ENCODE results near the gene MRPL36. TPM values are rescaled to one million over a fixed set of nuclear protein-coding genes. Genes with fewer than 3 reads are reported as not detected.

MRPL36 gene
- total and polyA plus RNA-seq, 2 donors (not counting 1 experiment from before 2014, with no cell fraction given), result 47.9 to 54.8 TPM

GRCh38 chr5:1781726-1782384 is 17.8 kb downstream of the MRPL36 start:
- DNase-seq (ENCODE audit: low read depth in 2 of 2), result no peak
- H3K4me2 ChIP-seq (ENCODE audit: extremely low read depth, insufficient read depth, low read length), result no peak overlapping the region
- H2AFZ ChIP-seq (ENCODE audit: low read length), result no peak overlapping the region
- H3K27me3 ChIP-seq (ENCODE audit: control insufficient read depth, insufficient read depth, low read length), result no peaks in the 10 kb centered on the region
- TF ChIP-seq EZH2 (IDR thresholded peaks at IDR 0.05; ENCODE audit: low read length, missing control alignments) (no peak), CTCF (conservative IDR thresholded peaks at IDR 0.05 in 1 of 2, IDR thresholded peaks at IDR 0.05 in 1 of 2; ENCODE audit: low read depth in 1 of 2, low read length in 2 of 2) (no peak)
- no peaks in the 10 kb centered on the region for H4K20me1 ChIP-seq (ENCODE audit: control insufficient read depth, extremely low read depth, insufficient read depth, low read length)
- H3K9ac ChIP-seq (ENCODE audit: insufficient read depth, low read length), result no peak overlapping the region
- H3K27ac ChIP-seq (ENCODE audit: insufficient read depth, low read length), result no peak overlapping the region
- no peak overlapping the region for H3K4me3 ChIP-seq (replicated peaks in 1 of 4; ENCODE audit: control extremely low read depth in 1 of 4, insufficient read depth in 1 of 4, low read depth in 3 of 4, low read length in 4 of 4)
- no peaks in the 10 kb centered on the region for H3K36me3 ChIP-seq (ENCODE audit: control insufficient read depth, insufficient read depth, low read length)
- no peaks in the 10 kb centered on the region for H3K79me2 ChIP-seq (ENCODE audit: control insufficient read depth, insufficient read depth, low read length)
- no peaks in the 10 kb centered on the region for H3K4me1 ChIP-seq (ENCODE audit: control insufficient read depth, extremely low read depth, insufficient read depth, low read length)
- no peaks in the 10 kb centered on the region for H3K9me3 ChIP-seq (ENCODE audit: control insufficient read depth, insufficient read depth, low read depth, low read length)

- no peaks in the 10 kb centered on the region for H3K27me3 ChIP-seq (ENCODE audit: control insufficient read depth, insufficient read depth, low read length)
- no peak overlapping the region for H2AFZ ChIP-seq (ENCODE audit: low read length)
- no peak for DNase-seq (ENCODE audit: low read depth in 2 of 2)
- H3K79me2 ChIP-seq (ENCODE audit: control insufficient read depth, insufficient read depth, low read length), result no peaks in the 10 kb centered on the region
- H3K4me3 ChIP-seq (replicated peaks in 1 of 4; ENCODE audit: control extremely low read depth in 1 of 4, insufficient read depth in 1 of 4, low read depth in 3 of 4, low read length in 4 of 4), result no peak overlapping the region
- no peaks in the 10 kb centered on the region for H3K9me3 ChIP-seq (ENCODE audit: control insufficient read depth, insufficient read depth, low read depth, low read length)
- H3K4me2 ChIP-seq (ENCODE audit: extremely low read depth, insufficient read depth, low read length), result no peak overlapping the region
- no peak overlapping the region for H3K9ac ChIP-seq (ENCODE audit: insufficient read depth, low read length)
- no peak overlapping the region for H3K27ac ChIP-seq (ENCODE audit: insufficient read depth, low read length)
- H3K4me1 ChIP-seq (ENCODE audit: control insufficient read depth, extremely low read depth, insufficient read depth, low read length), result no peaks in the 10 kb centered on the region
- H3K36me3 ChIP-seq (ENCODE audit: control insufficient read depth, insufficient read depth, low read length), result no peaks in the 10 kb centered on the region
- no peaks in the 10 kb centered on the region for H4K20me1 ChIP-seq (ENCODE audit: control insufficient read depth, extremely low read depth, insufficient read depth, low read length)
- TF ChIP-seq EZH2 (IDR thresholded peaks at IDR 0.05; ENCODE audit: low read length, missing control alignments), result no peak
- TF ChIP-seq CTCF (conservative IDR thresholded peaks at IDR 0.05 in 1 of 2, IDR thresholded peaks at IDR 0.05 in 1 of 2; ENCODE audit: low read depth in 1 of 2, low read length in 2 of 2), result no peak
Observed at GRCh38 chr5:1781107-1781506, 18.5 kb downstream of the MRPL36 start.

GRCh38 chr5:1780614-1780930 is 19.1 kb downstream of the MRPL36 start:
- no peak overlapping the region for H2AFZ ChIP-seq (ENCODE audit: low read length)
- no peaks in the 10 kb centered on the region for H3K27me3 ChIP-seq (ENCODE audit: control insufficient read depth, insufficient read depth, low read length)
- H3K27ac ChIP-seq (ENCODE audit: insufficient read depth, low read length), result no peak overlapping the region
- no peaks in the 10 kb centered on the region for H3K79me2 ChIP-seq (ENCODE audit: control insufficient read depth, insufficient read depth, low read length)
- no peak overlapping the region for H3K9ac ChIP-seq (ENCODE audit: insufficient read depth, low read length)
- TF ChIP-seq EZH2 (IDR thresholded peaks at IDR 0.05; ENCODE audit: low read length, missing control alignments), result no peak
- no peak for TF ChIP-seq CTCF (conservative IDR thresholded peaks at IDR 0.05 in 1 of 2, IDR thresholded peaks at IDR 0.05 in 1 of 2; ENCODE audit: low read depth in 1 of 2, low read length in 2 of 2)
- H3K36me3 ChIP-seq (ENCODE audit: control insufficient read depth, insufficient read depth, low read length), result no peaks in the 10 kb centered on the region
- no peak overlapping the region for H3K4me3 ChIP-seq (replicated peaks in 1 of 4; ENCODE audit: control extremely low read depth in 1 of 4, insufficient read depth in 1 of 4, low read depth in 3 of 4, low read length in 4 of 4)
- no peaks in the 10 kb centered on the region for H3K9me3 ChIP-seq (ENCODE audit: control insufficient read depth, insufficient read depth, low read depth, low read length)
- DNase-seq (ENCODE audit: low read depth in 2 of 2), result peak in 1 of 2 donors; percentile 11
- H4K20me1 ChIP-seq (ENCODE audit: control insufficient read depth, extremely low read depth, insufficient read depth, low read length), result no peaks in the 10 kb centered on the region
- no peaks in the 10 kb centered on the region for H3K4me1 ChIP-seq (ENCODE audit: control insufficient read depth, extremely low read depth, insufficient read depth, low read length)
- H3K4me2 ChIP-seq (ENCODE audit: extremely low read depth, insufficient read depth, low read length), result no peak overlapping the region
